Cardiac muscle cell (in vitro differentiated cells and primary cell): ENCODE data around the gene OSBPL5. TPM values are rescaled to one million over a fixed set of nuclear protein-coding genes. Genes with fewer than 3 reads are reported as not detected.
A peak's percentile ranks its signal among the peaks of the same experiment; 100 is the strongest.

Experiments used
- DNase-seq, 2 donors: peaks; one replicate each; pipeline versions ENCODE4 v3.0.0 to v3.0.0-alpha.2; 2010 to 2017; ENCODE audit warnings: low read depth in 1 of 2, low spot score in 1 of 2
- H3K27ac ChIP-seq: fragments of 200-600 bp; sonication (generic); 2 replicates; pipeline ENCODE4 v1.5.1; 2016
- H3K27me3 ChIP-seq: fragments of 200-600 bp; sonication (generic); 2 replicates; pipeline ENCODE4 v1.6.0; 2016; ENCODE audit warnings: control low read depth
- H3K36me3 ChIP-seq: fragments of 200-600 bp; sonication (generic); 2 replicates; pipeline ENCODE4 v1.5.1; 2016; ENCODE audit warnings: control low read depth
- H3K4me1 ChIP-seq: fragments of 200-600 bp; sonication (generic); 2 replicates; pipeline ENCODE4 v1.8.1; 2017; ENCODE audit warnings: low read depth, mild to moderate bottlenecking, mixed run types
- H3K4me3 ChIP-seq: fragments of 200-600 bp; sonication (generic); 2 replicates; pipeline ENCODE4 v1.5.1; 2016; ENCODE audit warnings: mild to moderate bottlenecking
- H3K9me3 ChIP-seq: fragments of 200-600 bp; sonication (generic); 2 replicates; pipeline ENCODE4 v1.5.1; 2017; ENCODE audit warnings: low read depth, mild to moderate bottlenecking, control low read depth
- CTCF ChIP-seq: IDR thresholded peaks from 2 replicates; pipeline ENCODE4 v1.5.1; 2012; ENCODE audit warnings: low read depth, mild to moderate bottlenecking, low read length
- polyA plus RNA-seq: library from polyadenylated mRNA; unstranded; fragments of >200 nt; fragmentation: Nextera tagmentation; extraction: Ambion mirVana; gene quantifications from 2 replicates; pipeline ENCODE4 v1.2.1, GENCODE V29; 2016
- total RNA-seq: library from RNA; depleted of rRNA; stranded (reverse); fragments of >200 nt; gene quantifications from 2 replicates; pipeline ENCODE4 v1.2.3, GENCODE V29; 2016

The OSBPL5 gene
- total and polyA plus RNA-seq, 2 experiments from 2014 or later = 20.9 to 33.9 TPM

- no peak for TF ChIP-seq CTCF
- H3K9me3 ChIP-seq = no peaks in the 10 kb centered on the region
- no peak overlapping the region for H3K4me3 ChIP-seq
- no peaks in the 10 kb centered on the region for H3K36me3 ChIP-seq
- no peak for DNase-seq
- no peaks in the 10 kb centered on the region for H3K4me1 ChIP-seq
- H3K27me3 ChIP-seq = peaks cover 49% of the 10 kb centered on the region
- H3K27ac ChIP-seq = no peak overlapping the region
Observed at GRCh38 chr11:3207526-3208189, 42.5 kb upstream of the OSBPL5 start.

- Histone ChIP-seq H3K27ac (no peak overlapping the region), H3K4me3 (no peak overlapping the region), H3K9me3 (no peaks in the 10 kb centered on the region), H3K36me3 (no peaks in the 10 kb centered on the region), H3K27me3 (peaks cover 57% of the 10 kb centered on the region), H3K4me1 (no peaks in the 10 kb centered on the region)
- no peak for DNase-seq
- TF ChIP-seq CTCF = no peak
Observed at GRCh38 chr11:3206922-3207204, 41.8 kb upstream of the OSBPL5 start.

- no peak for TF ChIP-seq CTCF
- DNase-seq = no peak
- Histone ChIP-seq H3K36me3 (no peaks in the 10 kb centered on the region), H3K4me3 (no peak overlapping the region), H3K27ac (no peak overlapping the region), H3K27me3 (peaks cover 63% of the 10 kb centered on the region), H3K4me1 (no peaks in the 10 kb centered on the region), H3K9me3 (no peaks in the 10 kb centered on the region)
Observed at GRCh38 chr11:3206156-3206921, 41.2 kb upstream of the OSBPL5 start.

GRCh38 chr11:3205261-3206155, 40.4 kb upstream of the OSBPL5 start:
- DNase-seq = peak in 1 of 2 donors; percentile 40
- Histone ChIP-seq H3K4me3 (no peak overlapping the region), H3K27me3 (peaks cover 71% of the 10 kb centered on the region), H3K4me1 (no peaks in the 10 kb centered on the region), H3K27ac (no peak overlapping the region), H3K9me3 (no peaks in the 10 kb centered on the region), H3K36me3 (no peaks in the 10 kb centered on the region)
- no peak for TF ChIP-seq CTCF

GRCh38 chr11:3204141-3205015, 39.3 kb upstream of the OSBPL5 start:
- H3K9me3 ChIP-seq = no peaks in the 10 kb centered on the region
- H3K27me3 ChIP-seq = peaks cover 79% of the 10 kb centered on the region
- H3K36me3 ChIP-seq = no peaks in the 10 kb centered on the region
- no peaks in the 10 kb centered on the region for H3K4me1 ChIP-seq
- no peak for TF ChIP-seq CTCF
- no peak for DNase-seq
- H3K4me3 ChIP-seq = no peak overlapping the region
- H3K27ac ChIP-seq = no peak overlapping the region
